HL-60/S4 treated with phorbol 12-myristate 13-acetate at 8.2 ng/mL for 4 days and 3 days (cell line): ENCODE data around the gene KRTAP5-11.
"Not testable (repeated sequence)": the region's sequence is repeated elsewhere in the genome, so short reads cannot be mapped to it uniquely, and the experiment has no call there.

Experiments
- in situ Hi-C: fragments of 300-500 bp; cut with MboI; formaldehyde crosslinking; loops from 2 replicates; pipeline ENCODE4 v1.15.0; 2022; ENCODE audit warnings: low sequenced_read_pairs

The KRTAP5-11 gene

GRCh38 chr11:71581826-71582225 is 849 bp downstream of the KRTAP5-11 start:
- in situ Hi-C loops, result no loop called here

GRCh38 chr11:71580057-71581003 is 2.3 kb downstream of the KRTAP5-11 start:
- in situ Hi-C loops, result no loop called here

GRCh38 chr11:71579513-71579912 is 3.2 kb downstream of the KRTAP5-11 start:
- in situ Hi-C loops, result not testable (repeated sequence)

GRCh38 chr11:71577469-71578004 is 5.1 kb downstream of the KRTAP5-11 start:
- in situ Hi-C loops, result no loop called here

- in situ Hi-C loops, result not testable (repeated sequence)
Observed at GRCh38 chr11:71576688-71577465, 5.8 kb downstream of the KRTAP5-11 start.

- in situ Hi-C loops, result no loop called here
Observed at GRCh38 chr11:71575723-71576424, 6.8 kb downstream of the KRTAP5-11 start.

GRCh38 chr11:71574418-71574817 is 8.3 kb downstream of the KRTAP5-11 start:
- in situ Hi-C loops, result no loop called here

- in situ Hi-C loops, result no loop called here
Observed at GRCh38 chr11:71572811-71573210, 9.9 kb downstream of the KRTAP5-11 start.

GRCh38 chr11:71571101-71571850 is 11.4 kb downstream of the KRTAP5-11 start:
- in situ Hi-C loops, result not testable (repeated sequence)

GRCh38 chr11:71568704-71569349 is 13.8 kb downstream of the KRTAP5-11 start:
- in situ Hi-C loops, result no loop called here

GRCh38 chr11:71567633-71568032 is 15.0 kb downstream of the KRTAP5-11 start:
- in situ Hi-C loops, result not testable (repeated sequence)

- in situ Hi-C loops, result not testable (repeated sequence)
Observed at GRCh38 chr11:71566626-71567599, 15.8 kb downstream of the KRTAP5-11 start.

GRCh38 chr11:71566081-71566620 is 16.5 kb downstream of the KRTAP5-11 start:
- in situ Hi-C loops, result no loop called here

GRCh38 chr11:71565263-71565662 is 17.4 kb downstream of the KRTAP5-11 start, which contains the start of gene KRTAP5-10:
Gene KRTAP5-10, plus strand, starts transcription at chr11:71565563. Its CDS starts 25 bp downstream, at chr11:71565588.
- in situ Hi-C loops, result no loop called here

GRCh38 chr11:71564430-71564829 is 18.2 kb downstream of the KRTAP5-11 start:
- in situ Hi-C loops, result no loop called here

GRCh38 chr11:71563406-71563805 is 19.3 kb downstream of the KRTAP5-11 start:
- in situ Hi-C loops, result no loop called here

GRCh38 chr11:71562120-71562519 is 20.6 kb downstream of the KRTAP5-11 start:
- in situ Hi-C loops, result no loop called here

GRCh38 chr11:71558996-71559395 is 23.7 kb downstream of the KRTAP5-11 start:
- in situ Hi-C loops, result no loop called here
